Body of pancreas (tissue), 4 donors: Measurements from ENCODE around the gene SPDYE1. TPM values are rescaled to one million over a fixed set of nuclear protein-coding genes. Genes with fewer than 3 reads are reported as not detected.
A peak's percentile ranks its signal among the peaks of the same experiment; 100 is the strongest.

Experiments
- ATAC-seq: fragments of 150-250 bp; one replicate; pipeline ENCODE4 v1.9.1; 2016
- DNase-seq, 4 donors: peaks; one replicate each; pipeline ENCODE4 v3.0.0-alpha.2; 2019
- H3K27ac ChIP-seq, 4 donors: fragments of 200-600 bp; sonication (generic); 1 replicate in 3 of 4; 2 replicates in 1 of 4; pipeline versions ENCODE4 v1.5.1 to v1.6.1; 2016 to 2019; ENCODE audit warnings: mild to moderate bottlenecking in 1 of 4, mixed read lengths in 1 of 4, moderate library complexity in 1 of 4
- H3K27me3 ChIP-seq, 2 donors: fragments of 200-600 bp; sonication (generic); one replicate each; pipeline ENCODE4 v1.6.0; 2016; ENCODE audit warnings: mild to moderate bottlenecking in 1 of 2
- H3K36me3 ChIP-seq, 2 donors: fragments of 200-600 bp; sonication (generic); replicated peaks in 1 of 2; 2 replicates each; pipeline ENCODE4 v1.5.1; 2016; ENCODE audit warnings: low read depth in 2 of 2; ENCODE audit not compliant: insufficient read depth in 1 of 2
- H3K4me1 ChIP-seq: fragments of 200-600 bp; sonication (generic); one replicate; pipeline ENCODE4 v1.6.0; 2016
- H3K4me3 ChIP-seq, 2 donors: fragments of 200-600 bp; sonication (generic); 1 replicate in 1 of 2; 2 replicates in 1 of 2; pipeline ENCODE4 v1.5.1; 2016 to 2019
- H3K9me3 ChIP-seq, 3 donors: fragments of 200-600 bp; sonication (generic); 1 replicate in 2 of 3; 2 replicates in 1 of 3; pipeline ENCODE4 v1.5.1; 2016
- POLR2A ChIP-seq, 3 donors: fragments of 450-650 bp; IDR thresholded peaks; one replicate each; pipeline ENCODE4 v1.6.1; 2016; ENCODE audit warnings: antibody characterized with exemption in 3 of 3, mild to moderate bottlenecking in 2 of 3
- WGBS, 2 donors: methylation state at CpG; one replicate each; pipeline ENCODE4 v1.1.5; 2017; 5-methylcytosine and 5-hydroxymethylcytosine counted together
- intact Hi-C: fragments of 100-400 bp; cut with DNase I; formaldehyde crosslinking; loops from one replicate; pipeline ENCODE4 v1.15.1; 2023
- total RNA-seq, 2 donors: library from RNA; depleted of rRNA; stranded (reverse); fragments of >200 nt; gene quantifications; one replicate each; pipeline ENCODE4 v1.1.0, GENCODE V29; 2016
- TF ChIP-seq, protein P1 (sequence below), 7 experiments: fragments of 450-650 bp in 4 of 7; fragments of 200-600 bp in 3 of 7; sonication (generic) in 3 of 7; IDR thresholded peaks; one replicate each; pipeline ENCODE4 v1.5.1; 2016 to 2019; ENCODE audit warnings: antibody characterized with exemption in 7 of 7

SPDYE1 gene
- total RNA-seq, 2 donors from 2014 or later: not detected

DNA sequence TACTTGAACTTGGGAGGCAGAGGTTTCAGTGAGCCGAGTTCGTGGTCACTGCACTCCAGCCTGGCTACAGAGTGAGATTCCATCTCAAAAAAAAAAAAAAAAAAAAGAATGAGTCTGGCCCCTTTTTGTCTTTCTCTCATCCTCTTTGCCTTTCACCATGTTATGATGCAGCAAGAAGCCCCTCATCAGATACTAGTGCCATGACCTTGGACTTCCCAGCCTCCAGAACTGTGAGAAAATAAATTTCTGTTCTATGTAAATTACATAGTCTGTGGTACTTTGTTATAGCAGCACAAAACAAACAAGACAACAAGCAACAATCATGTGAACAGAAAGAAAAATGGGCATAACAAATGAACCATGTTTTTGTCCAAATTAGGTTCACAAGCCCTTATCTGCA lies 44.5 kb downstream of the SPDYE1 start:
- 91 to 94% methylated on average over 2 of the region's 2 CpGs for WGBS, 2 donors
- H3K27me3 ChIP-seq: no peaks in the 10 kb centered on the region
- DNase-seq (no peak), ATAC-seq (no peak)
- no peak overlapping the region for H3K4me3 ChIP-seq
- TF ChIP-seq, protein P1, sequence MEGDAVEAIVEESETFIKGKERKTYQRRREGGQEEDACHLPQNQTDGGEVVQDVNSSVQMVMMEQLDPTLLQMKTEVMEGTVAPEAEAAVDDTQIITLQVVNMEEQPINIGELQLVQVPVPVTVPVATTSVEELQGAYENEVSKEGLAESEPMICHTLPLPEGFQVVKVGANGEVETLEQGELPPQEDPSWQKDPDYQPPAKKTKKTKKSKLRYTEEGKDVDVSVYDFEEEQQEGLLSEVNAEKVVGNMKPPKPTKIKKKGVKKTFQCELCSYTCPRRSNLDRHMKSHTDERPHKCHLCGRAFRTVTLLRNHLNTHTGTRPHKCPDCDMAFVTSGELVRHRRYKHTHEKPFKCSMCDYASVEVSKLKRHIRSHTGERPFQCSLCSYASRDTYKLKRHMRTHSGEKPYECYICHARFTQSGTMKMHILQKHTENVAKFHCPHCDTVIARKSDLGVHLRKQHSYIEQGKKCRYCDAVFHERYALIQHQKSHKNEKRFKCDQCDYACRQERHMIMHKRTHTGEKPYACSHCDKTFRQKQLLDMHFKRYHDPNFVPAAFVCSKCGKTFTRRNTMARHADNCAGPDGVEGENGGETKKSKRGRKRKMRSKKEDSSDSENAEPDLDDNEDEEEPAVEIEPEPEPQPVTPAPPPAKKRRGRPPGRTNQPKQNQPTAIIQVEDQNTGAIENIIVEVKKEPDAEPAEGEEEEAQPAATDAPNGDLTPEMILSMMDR (IDR thresholded peaks at IDR 0.05): no peak
- TF ChIP-seq POLR2A (IDR thresholded peaks at IDR 0.05): no peak
- H3K4me1 ChIP-seq: peaks cover 39% of the 10 kb centered on the region
- intact Hi-C loops: no loop called here
- no peak overlapping the region for H3K27ac ChIP-seq
- H3K36me3 ChIP-seq: no peaks in the 10 kb centered on the region
- no peaks in the 10 kb centered on the region for H3K9me3 ChIP-seq

DNA sequence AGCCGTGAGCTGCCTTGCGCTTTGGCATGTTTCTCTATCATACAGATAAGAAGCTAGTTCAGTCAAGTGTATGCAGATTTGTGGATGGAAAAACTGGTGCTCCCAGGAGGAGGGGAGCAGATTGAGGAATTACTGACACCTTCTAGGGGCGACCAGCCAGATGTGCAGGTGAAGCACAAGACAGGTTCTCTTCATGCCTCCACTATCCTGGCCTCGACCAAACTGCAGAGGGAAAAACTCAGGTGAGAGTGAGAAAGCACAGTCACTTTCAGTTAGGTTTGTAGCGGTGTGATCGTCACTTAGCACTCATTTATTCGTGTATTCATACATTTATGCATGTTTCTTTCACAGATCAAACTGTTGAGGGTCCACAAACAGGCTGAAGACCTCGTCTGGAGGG lies 46.2 kb downstream of the SPDYE1 start:
- no peak for DNase-seq
- H3K27ac ChIP-seq: peak overlapping the region; percentile 83 to 93 (median 89)
- no peak for ATAC-seq
- intact Hi-C loops: no loop called here
- no peaks in the 10 kb centered on the region for H3K36me3 ChIP-seq
- 4 to 10% methylated on average over 7 to 8 of the region's 8 CpGs for WGBS, 2 donors
- TF ChIP-seq, protein P1 (IDR thresholded peaks at IDR 0.05): no peak
- TF ChIP-seq POLR2A (IDR thresholded peaks at IDR 0.05): no peak
- peak overlapping the region; percentile 69 to 89 for H3K4me3 ChIP-seq
- H3K4me1 ChIP-seq: peaks cover 39% of the 10 kb centered on the region
- no peaks in the 10 kb centered on the region for H3K27me3 ChIP-seq
- H3K9me3 ChIP-seq: no peaks in the 10 kb centered on the region

DNA sequence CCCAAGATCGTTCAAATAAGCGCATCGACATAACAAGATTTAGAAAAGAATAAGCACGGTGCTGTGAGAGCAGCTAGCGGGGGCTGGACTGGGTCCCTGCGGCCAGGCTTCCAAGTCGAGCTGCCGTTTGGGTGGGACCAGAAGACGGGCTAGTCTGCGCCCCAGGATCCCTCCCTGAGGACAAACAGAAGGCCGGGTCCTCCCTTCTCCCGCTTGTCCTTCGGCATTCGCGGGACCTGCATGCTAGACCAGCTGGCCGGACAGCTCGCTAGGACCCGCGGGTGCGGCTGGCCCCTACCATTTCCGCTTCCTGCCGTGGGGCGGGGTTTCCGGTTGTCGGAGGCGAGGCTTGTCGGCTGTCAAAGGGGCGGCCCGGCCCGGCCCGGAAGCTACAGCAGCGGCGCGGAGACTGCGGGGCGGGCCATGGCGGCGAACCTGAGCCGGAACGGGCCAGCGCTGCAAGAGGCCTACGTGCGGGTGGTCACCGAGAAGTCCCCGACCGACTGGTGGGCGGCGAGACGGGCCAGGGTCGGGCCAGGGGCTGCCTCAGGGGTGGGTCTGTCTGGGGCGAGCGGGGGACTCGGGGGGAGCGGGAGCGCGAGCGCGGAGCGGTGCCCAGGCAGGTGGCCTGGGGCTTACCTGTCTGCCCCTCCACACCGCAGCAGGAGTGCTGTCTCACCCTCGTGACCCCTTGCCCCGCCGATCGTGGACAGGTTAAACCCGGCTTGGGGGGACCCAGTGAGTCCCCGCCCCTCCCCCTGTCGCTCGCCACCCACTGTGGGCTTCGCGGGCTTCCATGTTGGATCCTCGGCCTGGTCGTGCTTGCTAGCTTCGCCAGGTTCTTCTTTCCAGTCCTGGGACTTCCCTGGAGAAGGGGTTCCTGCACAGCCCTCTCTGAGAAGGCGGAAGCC lies 46.9 kb downstream of the SPDYE1 start, which contains the start of gene DBNL:
Gene DBNL (plus strand): TSS at position 388 of the 911 bp plus-strand sequence. CDS start 36 bp downstream, at position 424.
- peak; percentile 95 to 96 (median 95) for DNase-seq
- Histone ChIP-seq H3K27ac (peak within 1 kb of the TSS; percentile 83 to 93 (median 89)), H3K9me3 (no peaks in the 10 kb centered on the region), H3K4me3 (peak within 1 kb of the TSS; percentile 69 to 89), H3K4me1 (peaks cover 39% of the 10 kb centered on the region), H3K36me3 (no peaks in the 10 kb centered on the region), H3K27me3 (no peaks in the 10 kb centered on the region)
- WGBS, 2 donors: 0% methylated on average over 6 to 62 of the region's 74 CpGs
- TF ChIP-seq, protein P1 (IDR thresholded peaks at IDR 0.05): no peak
- peak; percentile 73 to 92 (median 92) for TF ChIP-seq POLR2A (IDR thresholded peaks at IDR 0.05)
- peak; percentile 93 for ATAC-seq
- intact Hi-C loops: no loop called here

DNA sequence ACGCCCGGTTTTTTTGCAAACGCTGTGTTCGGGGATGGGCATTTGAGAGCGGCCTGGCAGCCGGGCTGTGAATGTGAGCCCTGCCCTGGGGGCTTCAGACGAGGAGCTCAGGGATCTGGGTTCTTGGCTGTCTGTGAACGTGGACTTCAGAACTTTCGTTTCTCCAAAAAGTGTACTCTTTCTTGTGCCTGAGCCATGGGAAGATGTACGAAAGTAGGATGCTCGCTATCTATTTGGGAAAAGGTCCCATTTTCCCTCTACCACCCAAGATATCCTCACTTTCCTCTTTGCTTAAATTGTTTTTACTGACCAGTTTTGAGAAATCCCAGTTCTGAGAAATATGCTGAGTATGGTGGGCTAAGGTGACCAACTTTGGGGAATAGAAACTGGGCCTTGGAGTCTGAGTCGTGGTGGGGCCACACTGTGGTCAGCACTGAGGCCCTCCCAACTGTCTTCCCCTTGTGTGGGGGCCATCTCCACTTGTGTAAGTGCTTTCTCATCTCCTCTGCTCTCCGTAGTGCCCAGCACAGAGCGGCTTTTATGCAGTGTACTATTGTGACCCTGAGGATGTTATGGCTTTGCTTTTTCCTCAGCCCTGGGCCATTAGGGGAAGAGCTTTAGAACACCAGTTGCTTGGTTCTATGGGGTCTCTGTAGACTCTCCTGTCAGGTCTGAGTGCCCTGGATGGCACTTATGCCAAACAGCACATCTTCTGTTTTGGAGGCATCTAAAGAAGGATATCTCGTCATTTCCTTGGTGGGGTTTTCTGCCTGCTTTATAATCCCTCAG lies 47.7 kb downstream of the SPDYE1 start:
- intact Hi-C loops: no loop called here
- peak overlapping the region in 3 of 4 donors; percentile 83 to 93 (median 93) for H3K27ac ChIP-seq
- DNase-seq (no peak), ATAC-seq (no peak)
- H3K9me3 ChIP-seq: no peaks in the 10 kb centered on the region
- peak overlapping the region; percentile 69 to 89 for H3K4me3 ChIP-seq
- H3K27me3 ChIP-seq: no peaks in the 10 kb centered on the region
- H3K4me1 ChIP-seq: peaks cover 37% of the 10 kb centered on the region
- 20 to 25% methylated on average over 12 to 15 of the region's 15 CpGs for WGBS, 2 donors
- no peaks in the 10 kb centered on the region for H3K36me3 ChIP-seq
- TF ChIP-seq, protein P1 (IDR thresholded peaks at IDR 0.05): no peak
- TF ChIP-seq POLR2A (IDR thresholded peaks at IDR 0.05): no peak
